GM19324 (cell line): ENCODE data around the gene SH3PXD2B.
"Not testable (repeated sequence)": the region's sequence is repeated elsewhere in the genome, so short reads cannot be mapped to it uniquely, and the experiment has no call there.

Experiments
- ATAC-seq: cut with Tn5 transposase; IDR thresholded peaks from one replicate; pipeline ENCODE4 v1.9.1; 2021; ENCODE audit warnings: mild to moderate bottlenecking, moderate library complexity; ENCODE audit not compliant: unreplicated experiment, low FRiP score

SH3PXD2B gene

DNA sequence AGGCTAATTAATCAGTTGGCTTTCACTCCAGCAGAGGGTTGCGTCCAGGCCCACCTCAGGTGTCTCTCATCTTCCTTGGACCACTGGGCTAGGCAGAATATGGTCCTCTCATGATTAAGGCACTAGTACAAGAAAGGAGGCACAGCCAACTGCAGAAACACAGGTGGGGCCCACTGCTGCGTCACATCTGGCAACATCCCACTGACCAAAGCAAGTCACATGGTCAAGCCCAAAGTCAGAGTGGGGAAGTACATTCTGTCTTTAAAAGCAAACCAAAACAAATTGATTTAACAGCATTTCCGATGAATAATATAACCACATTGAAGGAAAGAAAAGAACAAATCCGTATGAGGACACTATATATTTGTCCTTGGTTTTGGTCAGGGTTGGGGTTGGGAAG is 142.7 kb downstream of the SH3PXD2B start:
- ATAC-seq: no peak

GRCh38 chr5:172311026-172311425 is 143.3 kb downstream of the SH3PXD2B start:
- ATAC-seq: no peak

GRCh38 chr5:172305380-172305779 is 148.9 kb downstream of the SH3PXD2B start:
- ATAC-seq: no peak

DNA sequence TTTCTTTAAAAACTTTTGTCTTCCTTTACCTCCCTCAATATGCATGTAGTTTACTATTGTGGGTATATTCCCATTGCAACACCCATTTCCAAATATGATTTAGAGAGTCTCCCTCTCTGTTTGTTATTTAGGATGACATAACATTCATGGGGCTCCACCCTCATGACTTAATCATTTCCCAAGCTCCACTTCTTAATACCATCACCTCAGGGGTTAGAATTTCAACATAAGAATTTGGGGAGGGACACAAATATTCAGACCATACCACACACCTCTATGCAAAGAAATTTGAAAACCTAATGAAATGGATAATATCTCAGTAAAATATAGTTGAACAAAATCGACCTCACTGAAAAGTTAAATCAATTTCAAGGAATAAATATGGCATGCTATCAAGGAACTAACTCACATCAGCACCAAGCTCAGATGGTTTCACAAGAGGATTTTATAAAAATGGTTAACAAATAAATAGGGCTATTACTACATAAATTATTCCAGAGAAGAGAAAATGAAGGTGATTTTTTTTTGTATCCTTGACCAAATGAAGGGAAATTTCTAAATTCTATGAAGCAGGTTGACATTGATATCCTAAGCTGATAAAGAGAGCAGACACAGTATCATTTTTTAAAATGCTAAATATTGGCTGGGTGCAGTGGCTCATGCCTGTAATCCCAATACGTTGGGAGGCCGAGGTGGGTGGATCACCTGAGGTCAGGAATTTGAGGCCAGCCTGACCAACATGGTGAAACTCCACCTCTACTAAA is 150.6 kb downstream of the SH3PXD2B start:
- no peak for ATAC-seq

GRCh38 chr5:172303162-172303561 is 151.2 kb downstream of the SH3PXD2B start:
- no peak for ATAC-seq

- no peak for ATAC-seq
Observed at GRCh38 chr5:172302047-172302710, 152.1 kb downstream of the SH3PXD2B start.

DNA sequence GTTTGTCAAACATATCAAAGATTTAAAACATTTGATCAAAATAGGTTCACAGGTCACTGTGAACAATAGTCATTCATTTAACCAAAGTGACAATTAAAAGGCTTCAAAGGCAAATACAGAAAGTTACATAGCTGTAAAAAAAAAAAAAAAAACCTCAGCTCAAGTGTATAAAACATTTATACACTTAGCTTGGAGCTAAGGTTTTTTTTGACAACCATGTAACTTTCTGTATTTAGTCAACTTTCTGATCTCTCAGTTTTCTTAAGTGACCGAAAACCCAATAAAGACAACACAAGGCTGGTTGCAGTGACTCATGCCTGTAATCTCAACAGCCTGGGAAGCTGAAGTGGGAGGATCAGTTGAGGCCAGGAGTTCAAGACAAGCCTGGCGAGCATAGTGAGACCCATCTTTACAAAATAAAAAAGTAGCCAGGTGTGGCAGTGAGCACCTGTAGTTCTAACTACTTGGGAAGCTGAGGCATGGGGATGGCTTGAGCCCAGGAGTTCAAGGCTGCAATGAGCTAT is 154.3 kb downstream of the SH3PXD2B start:
- no peak for ATAC-seq

DNA sequence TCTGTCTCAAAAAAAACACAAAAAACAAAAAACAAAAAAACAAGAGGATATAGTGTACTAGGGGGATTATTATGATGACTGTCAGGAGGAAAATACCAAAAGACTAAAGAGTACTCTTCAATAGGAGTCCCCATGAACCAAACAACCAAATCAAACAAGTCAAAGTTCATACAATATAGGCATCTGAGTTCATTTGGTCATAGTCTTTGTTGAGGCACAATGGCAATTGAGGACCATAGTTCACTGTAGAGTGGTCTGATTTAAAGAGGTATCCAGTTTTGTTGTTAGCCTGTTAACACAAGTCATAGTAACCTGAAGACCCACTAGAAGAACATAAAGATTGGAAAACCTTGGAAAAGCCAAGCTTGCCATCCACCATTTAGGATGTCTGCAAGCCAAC is 159.5 kb downstream of the SH3PXD2B start:
- ATAC-seq: no peak

DNA sequence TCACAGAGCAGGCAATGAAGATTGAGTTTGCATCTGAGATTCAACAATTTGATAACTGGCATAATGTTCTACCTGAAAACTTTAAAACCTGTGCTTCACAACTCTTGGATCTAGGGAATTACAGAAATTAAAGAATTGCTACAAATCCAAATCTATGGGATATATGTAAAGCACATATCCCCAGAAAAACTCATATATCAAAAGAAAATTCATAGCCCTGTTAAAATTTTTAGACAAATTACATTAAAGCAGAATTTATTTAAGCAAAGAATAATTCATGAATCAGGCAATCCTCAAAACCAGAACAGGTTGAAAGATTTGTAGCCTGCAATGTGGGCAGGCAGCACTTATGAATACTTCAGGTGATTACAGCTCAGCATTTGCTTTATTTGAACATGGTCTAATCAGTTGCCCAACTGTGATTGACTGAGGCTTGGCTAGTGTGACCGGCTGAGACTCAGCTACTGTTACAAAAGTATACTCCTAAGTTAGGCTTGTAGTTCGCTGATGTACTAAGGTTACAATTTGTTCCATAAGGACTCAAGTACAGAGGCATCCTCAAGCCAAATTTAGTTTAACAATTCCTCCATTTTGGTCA is 160.5 kb downstream of the SH3PXD2B start:
- no peak for ATAC-seq

DNA sequence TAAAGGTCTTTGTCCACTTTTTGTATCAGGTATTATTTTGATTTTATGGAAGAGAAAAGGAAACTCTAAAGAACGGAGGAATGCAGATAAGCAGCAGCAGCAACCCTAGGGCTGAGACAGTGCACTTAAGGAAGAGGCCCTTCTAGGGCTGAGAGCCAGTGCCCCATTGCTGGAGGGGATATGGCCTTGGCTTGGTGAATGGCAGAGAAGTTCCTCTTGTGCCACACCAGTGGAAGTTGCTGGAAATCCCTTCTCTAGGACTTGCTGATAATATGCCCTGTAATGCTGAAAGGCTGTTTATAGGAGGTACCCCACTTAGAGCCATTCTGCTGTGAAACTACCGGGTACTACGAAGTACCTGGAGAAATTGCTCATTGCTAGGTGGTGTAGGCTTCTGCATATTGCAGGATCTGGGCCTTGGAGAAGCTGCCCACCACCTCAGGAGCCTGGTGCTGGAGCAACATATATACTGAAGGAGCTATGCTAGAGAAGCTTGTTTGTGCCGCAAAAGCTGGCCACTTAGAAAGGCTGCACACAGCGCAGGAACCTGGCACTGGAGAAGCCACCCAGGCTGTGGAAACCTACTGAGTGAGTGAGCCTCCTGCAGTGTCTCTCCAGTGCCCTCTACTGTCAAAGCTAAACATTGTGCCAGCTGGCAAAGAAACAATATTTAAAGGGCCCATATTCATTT is 161.1 kb downstream of the SH3PXD2B start:
- peak; percentile 82 for ATAC-seq

DNA sequence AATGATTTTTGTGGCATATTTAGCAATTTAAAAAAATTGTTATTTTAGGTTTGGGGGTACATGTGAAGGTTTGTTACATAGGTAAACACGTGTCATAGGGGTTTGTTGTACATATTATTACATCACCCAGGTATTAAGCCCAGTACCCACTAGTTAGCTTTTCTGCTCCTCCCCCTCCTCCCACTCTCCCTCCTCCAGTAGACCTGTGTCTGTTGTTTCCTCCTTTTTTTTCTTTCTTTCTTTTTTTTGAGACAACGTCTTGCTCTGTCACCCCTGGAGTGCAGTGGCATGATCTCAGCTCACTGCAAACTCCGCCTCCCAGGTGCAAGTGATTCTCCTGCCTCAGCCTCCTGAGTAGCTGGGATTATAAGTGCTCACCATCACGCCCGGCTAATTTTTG is 162.5 kb downstream of the SH3PXD2B start:
- not testable (repeated sequence) for ATAC-seq

DNA sequence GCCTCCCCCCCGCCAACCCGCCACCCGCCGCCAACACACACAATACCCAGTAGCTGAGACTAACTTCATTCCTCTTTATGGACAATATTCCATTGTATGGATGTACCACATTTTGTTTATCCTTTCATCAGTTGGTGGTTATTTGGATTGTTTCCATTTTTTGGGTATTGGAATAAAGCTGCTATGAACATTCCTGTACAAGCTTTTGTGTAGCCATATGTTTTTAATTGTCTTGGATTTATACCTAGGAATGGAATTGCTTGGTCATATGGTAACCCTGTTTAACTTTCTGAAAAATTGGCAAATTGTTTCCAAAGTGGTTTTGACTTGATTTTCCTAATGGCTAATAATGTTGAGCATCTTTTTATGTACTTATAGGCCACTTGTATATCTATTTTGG is 165.9 kb downstream of the SH3PXD2B start:
- ATAC-seq: no peak

- not testable (repeated sequence) for ATAC-seq
Observed at GRCh38 chr5:172287140-172287539, 167.2 kb downstream of the SH3PXD2B start.

DNA sequence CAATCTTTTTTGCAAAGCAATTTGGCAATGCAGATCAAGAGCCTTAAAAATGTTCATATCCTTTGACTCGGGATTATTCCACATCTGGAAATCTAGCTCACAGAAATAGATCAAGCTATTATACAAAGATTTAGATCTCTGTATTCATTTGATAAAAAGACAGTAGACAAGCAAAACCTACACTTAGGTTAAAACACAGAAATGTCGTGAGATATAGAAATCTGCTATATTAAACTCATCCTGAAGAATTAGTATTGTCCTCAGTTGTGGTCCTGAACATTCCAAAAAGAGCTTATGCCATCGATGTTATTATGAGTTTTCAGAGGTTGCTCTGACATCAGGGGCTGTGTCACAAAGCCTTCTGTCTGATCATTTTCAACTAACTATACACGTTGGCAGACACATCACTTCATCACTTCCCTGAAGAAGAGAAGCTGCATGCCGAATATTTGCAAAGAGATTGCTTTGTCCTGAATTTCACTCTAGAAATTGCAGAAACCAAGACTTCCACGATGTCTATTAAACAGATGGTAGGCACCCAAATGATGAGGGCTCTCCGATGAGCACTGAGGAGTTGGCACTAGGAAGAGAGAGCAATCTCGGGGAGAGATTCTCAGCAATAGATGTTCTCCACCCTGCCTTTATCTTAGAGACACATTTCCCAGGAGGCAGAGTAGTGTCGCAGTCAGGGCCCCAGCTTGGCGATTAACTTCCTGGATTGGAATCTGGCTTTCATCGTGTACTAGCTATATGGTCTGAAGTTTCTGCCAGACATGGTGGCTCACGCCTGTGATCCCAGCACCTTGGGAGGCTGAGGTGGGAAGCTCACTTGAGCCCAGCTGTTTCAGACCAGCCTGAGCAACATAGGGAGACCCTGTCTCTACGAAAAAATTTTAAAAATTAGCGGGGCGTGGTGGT is 168.8 kb downstream of the SH3PXD2B start:
- ATAC-seq: no peak

GRCh38 chr5:172284611-172284980 is 169.7 kb downstream of the SH3PXD2B start:
- no peak for ATAC-seq

GRCh38 chr5:172283862-172284610 is 170.3 kb downstream of the SH3PXD2B start:
- peak; percentile 90 for ATAC-seq

- peak; percentile 93 for ATAC-seq
Observed at GRCh38 chr5:172283020-172283861, 171.1 kb downstream of the SH3PXD2B start, which contains the start of gene UBTD2. Gene UBTD2 (minus strand): TSS chr5:172283764. CDS start chr5:172283665, 99 bp downstream.
